Fibroblast of skin of back (primary cell): ENCODE results near the gene CEP131.
"Not testable (repeated sequence)": the region's sequence is repeated elsewhere in the genome, so short reads cannot be mapped to it uniquely, and the experiment has no call there.

Experiments
- DNase-seq: peaks from one replicate; pipeline ENCODE4 v3.0.0-alpha.2; 2013

CEP131 gene

DNA sequence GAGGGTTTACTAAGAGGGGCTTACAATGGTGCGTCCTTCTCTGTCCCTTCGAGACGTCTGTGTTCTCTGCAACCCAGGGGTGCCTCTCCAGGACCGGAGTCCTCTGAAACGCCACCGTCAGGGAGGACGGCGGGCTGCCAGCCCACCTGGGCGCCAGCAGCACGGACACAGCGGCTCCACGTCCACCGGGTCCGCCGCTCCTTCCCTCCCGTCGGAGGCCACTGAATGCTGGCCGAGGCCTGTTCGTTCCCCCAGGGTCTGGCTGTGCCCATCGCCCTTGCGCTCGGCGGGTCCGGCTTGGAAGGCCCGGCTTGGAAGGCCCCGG is 15.7 kb upstream of the CEP131 start:
- DNase-seq = no peak

- DNase-seq = no peak
Observed at GRCh38 chr17:81237591-81238489, 15.1 kb upstream of the CEP131 start.

DNA sequence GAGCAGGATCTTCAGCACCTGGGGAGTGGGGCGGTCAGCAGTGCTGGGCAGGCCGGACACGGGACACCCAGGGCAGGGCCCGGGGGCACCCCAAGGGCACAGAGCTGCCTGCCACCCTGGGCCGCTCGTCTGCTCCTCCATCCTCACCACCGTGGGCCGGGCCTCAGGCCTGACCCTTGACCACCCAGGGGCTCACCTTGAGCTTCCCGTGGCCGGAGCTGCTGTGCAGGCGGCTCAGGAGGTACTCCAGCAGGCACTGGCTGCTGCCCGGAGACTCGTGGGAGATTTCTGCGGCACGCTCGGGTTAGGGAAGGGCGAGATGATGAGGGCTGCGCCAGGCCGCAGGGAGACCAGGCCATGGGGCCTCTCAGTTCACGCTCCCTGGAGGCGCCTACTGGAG is 14.0 kb upstream of the CEP131 start:
- no peak for DNase-seq

GRCh38 chr17:81235822-81236740 is 13.3 kb upstream of the CEP131 start:
- DNase-seq = no peak

GRCh38 chr17:81234940-81235821 is 12.4 kb upstream of the CEP131 start:
- DNase-seq = no peak

- no peak for DNase-seq
Observed at GRCh38 chr17:81234506-81234855, 11.7 kb upstream of the CEP131 start.

- no peak for DNase-seq
Observed at GRCh38 chr17:81233811-81234505, 11.2 kb upstream of the CEP131 start.

DNA sequence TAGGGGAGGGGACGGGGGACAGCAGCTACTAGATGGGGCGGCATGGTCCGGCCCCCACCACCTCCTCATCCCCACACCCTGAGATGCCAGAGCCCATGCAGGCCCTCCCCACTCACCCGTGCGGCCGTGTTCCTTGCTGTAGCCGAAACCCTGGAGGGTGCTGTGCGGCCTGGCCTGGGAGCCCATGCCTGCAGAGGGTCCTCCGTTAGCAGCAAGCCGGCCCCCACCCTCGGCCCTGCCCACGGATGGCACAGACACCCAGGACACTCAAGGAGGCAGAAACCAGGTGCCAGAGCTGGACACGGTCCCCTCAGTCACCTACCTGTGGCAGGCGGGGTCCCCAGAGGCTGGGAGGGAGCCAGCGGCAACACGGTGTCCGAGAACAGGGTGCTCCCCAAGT is 10.6 kb upstream of the CEP131 start:
- no peak for DNase-seq

DNA sequence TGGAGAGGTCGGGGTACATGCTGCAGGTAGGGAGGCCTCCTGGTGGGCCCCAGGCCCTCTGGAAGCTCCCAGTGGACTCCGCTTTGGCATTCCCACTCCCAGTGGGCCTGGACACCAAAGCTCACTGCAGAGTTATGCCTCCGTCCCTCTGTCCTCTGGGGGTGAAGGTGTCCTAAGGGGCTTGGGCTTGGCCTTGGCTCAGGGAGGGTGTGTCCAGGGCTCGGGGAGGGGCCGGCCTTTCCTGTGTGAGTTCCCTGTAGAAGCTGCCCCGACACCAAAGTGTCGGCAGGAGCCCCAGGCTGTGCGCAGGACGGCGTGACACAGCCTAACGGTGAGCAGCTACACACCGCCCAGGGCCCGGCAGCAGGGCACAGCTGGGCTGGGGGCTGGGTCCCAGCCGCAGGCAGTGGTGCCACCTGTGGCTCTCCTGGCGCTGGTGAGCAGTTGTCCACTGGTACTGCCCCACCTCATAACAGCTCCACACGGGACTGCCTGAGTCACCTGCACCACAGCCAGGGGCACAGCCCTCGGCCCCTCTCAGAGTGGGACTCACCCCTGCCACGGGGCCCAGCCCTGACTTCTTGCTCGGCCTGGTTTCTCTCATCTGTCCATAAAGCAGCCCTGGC is 10.0 kb upstream of the CEP131 start:
- no peak for DNase-seq

DNA sequence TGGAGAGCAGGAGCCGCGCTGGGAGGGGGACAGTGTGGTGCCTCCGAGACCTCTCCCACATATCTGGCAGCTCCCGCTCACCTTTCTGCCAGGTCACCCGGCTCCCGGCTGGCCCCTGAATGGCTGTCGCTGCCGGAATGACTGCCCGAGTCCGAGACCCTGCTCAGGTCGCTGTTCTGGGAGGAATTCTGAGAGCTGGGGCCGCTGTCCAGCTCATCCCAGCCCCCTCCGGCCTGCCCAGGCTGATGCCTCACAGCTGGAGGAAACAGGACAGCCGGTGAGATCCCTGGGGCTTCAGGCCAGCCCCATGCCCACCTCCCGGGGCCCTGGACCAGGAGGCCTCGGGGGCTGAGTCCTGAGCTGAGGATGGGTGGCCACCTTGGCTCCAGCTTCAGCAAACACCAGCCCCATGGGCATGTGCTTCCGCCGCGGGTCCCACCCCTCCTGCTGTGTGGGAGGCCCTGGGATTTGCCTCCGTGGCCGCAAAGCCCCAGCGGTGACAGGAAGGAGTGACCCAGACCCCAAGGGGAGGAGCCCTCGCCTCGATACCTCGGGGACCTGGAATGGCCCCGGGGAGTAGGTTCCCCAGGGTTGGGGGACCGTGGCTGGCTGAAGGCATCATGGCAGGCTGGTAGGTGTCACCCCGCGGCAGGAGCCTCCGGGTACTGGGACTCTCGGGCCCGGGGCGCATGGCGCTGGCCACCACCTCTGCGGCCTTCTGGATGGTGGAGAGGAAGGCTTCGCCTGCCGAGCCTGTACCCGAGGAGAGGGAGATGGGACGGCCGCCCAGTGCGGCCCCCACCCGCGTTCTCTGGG is 9.2 kb upstream of the CEP131 start:
- no peak for DNase-seq

GRCh38 chr17:81231121-81231645 is 8.4 kb upstream of the CEP131 start:
- DNase-seq = no peak

DNA sequence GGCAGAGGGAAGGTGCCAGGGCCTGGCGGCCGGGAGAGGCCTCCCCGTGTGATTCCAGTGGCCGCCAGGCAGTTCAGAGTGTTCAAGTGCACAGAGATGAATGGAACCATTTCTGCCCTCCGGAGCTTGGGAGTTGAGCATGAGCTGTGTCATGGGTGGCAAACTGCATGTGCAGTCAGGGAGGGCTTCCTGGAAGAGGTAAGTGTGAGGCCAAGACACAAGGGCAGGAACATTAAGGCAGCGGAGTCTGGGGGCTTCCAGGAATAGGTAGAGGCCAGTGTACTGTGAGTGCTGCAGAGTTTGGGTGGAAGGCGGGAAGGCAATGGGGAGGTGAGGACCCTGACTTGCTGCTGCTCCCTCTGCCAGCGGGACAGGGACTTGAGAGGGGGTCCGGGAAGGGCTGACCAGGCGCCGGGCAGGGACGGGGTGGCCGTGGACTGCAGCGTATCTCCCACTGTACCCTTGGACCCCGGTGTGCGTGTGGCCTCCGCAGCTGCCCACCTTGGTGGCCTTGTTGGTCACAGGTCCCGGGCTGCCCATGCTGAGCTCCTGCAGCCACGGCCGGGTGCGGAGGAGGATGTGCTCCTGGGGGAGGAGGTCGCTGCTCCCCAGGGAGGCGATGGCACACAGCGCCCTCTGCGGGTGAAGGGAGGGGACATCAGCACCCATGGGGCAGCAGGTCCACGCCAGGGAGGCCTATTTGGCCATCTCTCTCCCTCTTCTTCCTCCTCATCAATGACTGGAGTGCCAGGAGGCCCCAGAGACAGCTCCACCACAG is 7.5 kb upstream of the CEP131 start:
- no peak for DNase-seq

- no peak for DNase-seq
Observed at GRCh38 chr17:81229666-81229920, 6.8 kb upstream of the CEP131 start.

DNA sequence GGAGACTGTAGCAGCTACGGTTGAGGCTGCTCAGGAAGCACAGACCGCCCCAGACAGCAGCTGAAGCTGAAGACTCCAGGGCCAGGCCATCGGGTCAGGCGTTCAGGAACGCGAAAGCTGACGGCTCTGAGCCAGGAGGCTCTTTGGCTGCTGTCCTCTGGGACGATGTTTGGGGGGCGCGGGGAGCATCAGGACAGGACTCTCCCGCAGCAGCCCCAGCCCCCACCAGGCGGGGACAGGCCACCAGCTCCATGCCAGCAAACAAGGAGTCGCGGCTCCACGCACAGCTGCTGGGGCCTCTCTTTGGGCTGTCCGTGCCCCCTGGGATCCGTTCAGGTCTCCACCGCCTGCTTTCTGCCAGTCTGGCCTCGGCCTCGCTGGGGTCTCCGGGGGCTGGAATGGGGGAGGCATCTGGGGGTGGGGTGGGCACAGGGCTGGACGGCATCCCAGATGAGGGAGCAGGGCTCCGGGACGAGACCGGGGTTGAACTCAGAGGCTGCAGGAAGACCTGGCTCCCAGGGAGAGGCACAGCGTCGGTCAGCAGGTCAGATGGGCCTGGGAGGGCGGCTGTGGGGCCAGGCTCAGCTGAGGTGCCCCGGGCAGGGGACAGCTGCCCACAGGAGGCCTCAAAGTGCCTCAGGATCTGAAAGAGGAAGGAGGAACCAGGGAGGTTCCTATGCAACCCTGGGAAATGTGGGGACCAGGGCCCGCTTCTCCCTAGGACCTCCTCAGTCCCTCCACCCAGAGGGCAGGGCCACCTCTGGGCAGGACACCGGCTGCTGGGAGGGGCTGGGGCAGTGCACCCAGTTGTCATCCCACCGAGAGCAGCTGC is 6.3 kb upstream of the CEP131 start:
- no peak for DNase-seq

DNA sequence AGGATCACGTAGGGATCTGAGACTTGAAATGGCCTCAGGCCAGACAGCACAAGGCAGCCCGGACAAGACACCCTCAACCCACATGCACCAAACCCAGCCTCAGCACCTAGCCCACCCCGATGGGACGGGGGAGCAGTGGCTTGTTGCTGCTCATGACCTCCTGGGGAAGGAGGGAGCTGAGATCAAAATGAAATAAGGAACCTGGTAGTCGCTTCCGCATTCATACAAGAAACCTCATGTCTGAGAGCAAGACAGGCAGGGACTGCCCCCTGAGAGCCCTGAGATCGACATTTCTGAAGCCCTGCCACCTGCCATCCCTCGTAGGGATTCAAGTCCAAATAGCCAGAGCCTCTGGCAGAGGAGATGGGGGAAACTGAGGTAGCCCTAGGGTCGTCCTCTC is 5.7 kb upstream of the CEP131 start:
- DNase-seq = no peak

- DNase-seq = not testable (repeated sequence)
Observed at GRCh38 chr17:81227630-81228029, 4.9 kb upstream of the CEP131 start.

- DNase-seq = no peak
Observed at GRCh38 chr17:81223762-81224130, 981 bp upstream of the CEP131 start.

DNA sequence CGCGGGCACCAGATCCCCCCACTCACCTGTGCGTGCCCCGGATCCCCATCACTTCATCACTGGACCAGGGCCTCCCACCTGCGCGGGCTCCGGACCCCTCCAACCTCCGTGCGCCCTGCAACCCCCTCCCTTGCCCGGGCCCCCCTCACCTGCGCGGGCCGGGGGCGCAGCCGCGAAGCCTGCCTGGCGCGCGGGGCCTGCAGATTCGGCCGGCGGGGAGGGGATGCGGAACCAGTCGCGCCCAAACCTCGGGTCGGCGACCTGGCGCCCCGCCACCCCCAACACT is 202 bp downstream of the CEP131 start:
- no peak for DNase-seq

- no peak for DNase-seq
Observed at GRCh38 chr17:81221842-81222619, 734 bp downstream of the CEP131 start.
